Mesothelial cell of epicardium (in vitro differentiated cells): Measurements from ENCODE around the gene B3GNT3. TPM values are rescaled to one million over a fixed set of nuclear protein-coding genes. Genes with fewer than 3 reads are reported as not detected.

Experiments used
- DNase-seq, 2 experiments: peaks; one replicate each; pipeline ENCODE4 v3.0.0; 2021; ENCODE audit warnings: low spot score in 2 of 2; ENCODE audit not compliant: unreplicated experiment in 2 of 2
- H3K27ac Mint-ChIP-seq: 2 replicates; pipeline ENCODE4 v1.8.0; 2021; ENCODE audit warnings: mixed read lengths
- H3K27me3 Mint-ChIP-seq: 2 replicates; pipeline ENCODE4 v1.8.0; 2021; ENCODE audit warnings: low read depth, mixed read lengths
- H3K36me3 Mint-ChIP-seq: 2 replicates; pipeline ENCODE4 v1.8.0; 2021; ENCODE audit warnings: mixed read lengths
- H3K4me1 Mint-ChIP-seq: 2 replicates; pipeline ENCODE4 v1.8.0; 2021; ENCODE audit warnings: mixed read lengths
- H3K4me3 Mint-ChIP-seq: 2 replicates; pipeline ENCODE4 v1.8.0; 2021; ENCODE audit warnings: mild to moderate bottlenecking, moderate library complexity, mixed read lengths
- H3K9me3 Mint-ChIP-seq: 2 replicates; pipeline ENCODE4 v1.8.0; 2021; ENCODE audit warnings: mixed read lengths
- CTCF ChIP-seq: fragments of 200-600 bp; sonication (generic); IDR thresholded peaks from one replicate; pipeline ENCODE4 v1.5.0; 2021; ENCODE audit warnings: antibody characterized with exemption; ENCODE audit not compliant: unreplicated experiment
- total RNA-seq: library from RNA; stranded (reverse); gene quantifications from 3 replicates; pipeline ENCODE4 v1.2.1, GENCODE V29; 2021

Gene B3GNT3
- total RNA-seq, 1 donor from 2014 or later: not detected

GRCh38 chr19:17811681-17812080 is 16.7 kb downstream of the B3GNT3 start:
- no peaks in the 10 kb centered on the region for H3K4me1 Mint-ChIP-seq
- no peaks in the 10 kb centered on the region for H3K9me3 Mint-ChIP-seq
- no peak overlapping the region for H3K27ac Mint-ChIP-seq
- H3K4me3 Mint-ChIP-seq: no peak overlapping the region
- DNase-seq: no peak
- peaks cover 21% of the 10 kb centered on the region for H3K27me3 Mint-ChIP-seq
- H3K36me3 Mint-ChIP-seq: no peaks in the 10 kb centered on the region
- no peak for TF ChIP-seq CTCF

DNA sequence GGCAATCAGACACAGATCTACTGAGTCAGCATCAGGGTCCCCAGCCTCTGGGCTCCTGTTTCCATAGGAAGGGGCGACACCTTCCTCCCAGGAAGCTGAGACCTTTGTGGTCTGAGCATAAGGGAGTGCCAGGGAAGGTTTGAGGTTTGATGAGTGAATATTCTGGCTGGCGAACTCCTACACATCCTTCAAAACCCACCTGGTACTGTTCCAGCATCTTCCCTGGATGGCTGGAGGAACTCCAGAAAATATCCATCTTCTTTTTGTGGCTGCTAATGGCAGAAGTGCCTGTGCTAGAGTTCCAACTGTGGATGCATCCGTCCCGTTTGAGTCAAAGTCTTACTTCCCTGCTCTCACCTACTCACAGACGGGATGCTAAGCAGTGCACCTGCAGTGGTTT is 17.2 kb downstream of the B3GNT3 start:
- H3K9me3 Mint-ChIP-seq: no peaks in the 10 kb centered on the region
- no peak overlapping the region for H3K27ac Mint-ChIP-seq
- peaks cover 21% of the 10 kb centered on the region for H3K27me3 Mint-ChIP-seq
- H3K4me1 Mint-ChIP-seq: no peaks in the 10 kb centered on the region
- H3K36me3 Mint-ChIP-seq: no peaks in the 10 kb centered on the region
- DNase-seq: no peak
- no peak overlapping the region for H3K4me3 Mint-ChIP-seq
- no peak for TF ChIP-seq CTCF

DNA sequence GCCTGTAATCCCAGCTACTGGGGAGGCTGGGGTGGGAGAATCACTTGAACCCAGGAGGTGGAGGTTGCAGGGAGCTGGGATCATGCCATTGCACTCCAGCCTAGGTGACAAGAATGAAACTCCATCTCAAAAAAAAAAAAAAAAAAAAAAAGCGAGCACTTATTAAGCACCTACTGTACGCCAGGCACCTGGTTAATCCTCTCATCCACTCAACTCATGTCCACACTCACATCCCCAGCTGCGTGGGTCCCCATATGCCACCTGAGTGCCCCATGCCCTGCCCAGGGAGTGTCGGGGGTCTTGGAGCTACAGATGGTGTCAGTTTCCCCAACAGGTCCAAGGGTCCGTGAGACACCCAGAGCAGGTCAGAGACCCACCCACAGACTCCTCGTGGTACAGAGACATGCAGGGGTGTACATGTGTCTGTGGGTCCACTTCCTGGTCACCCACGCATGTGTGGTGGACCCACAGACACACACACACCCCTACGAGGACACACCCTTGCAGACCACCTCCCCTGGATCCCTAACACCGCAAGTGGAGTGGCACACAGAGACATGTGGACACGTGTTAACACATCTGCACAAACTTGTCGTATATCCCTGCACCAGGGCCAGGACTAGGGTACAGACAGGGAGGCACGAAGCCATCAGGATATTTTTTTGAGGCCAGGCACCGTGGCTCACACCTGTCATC is 22.9 kb downstream of the B3GNT3 start:
- Mint-ChIP-seq H3K36me3 (no peaks in the 10 kb centered on the region), H3K27me3 (peaks cover under 1% of the 10 kb centered on the region), H3K27ac (no peak overlapping the region), H3K9me3 (no peaks in the 10 kb centered on the region), H3K4me3 (no peak overlapping the region), H3K4me1 (no peaks in the 10 kb centered on the region)
- no peak for DNase-seq
- no peak for TF ChIP-seq CTCF

DNA sequence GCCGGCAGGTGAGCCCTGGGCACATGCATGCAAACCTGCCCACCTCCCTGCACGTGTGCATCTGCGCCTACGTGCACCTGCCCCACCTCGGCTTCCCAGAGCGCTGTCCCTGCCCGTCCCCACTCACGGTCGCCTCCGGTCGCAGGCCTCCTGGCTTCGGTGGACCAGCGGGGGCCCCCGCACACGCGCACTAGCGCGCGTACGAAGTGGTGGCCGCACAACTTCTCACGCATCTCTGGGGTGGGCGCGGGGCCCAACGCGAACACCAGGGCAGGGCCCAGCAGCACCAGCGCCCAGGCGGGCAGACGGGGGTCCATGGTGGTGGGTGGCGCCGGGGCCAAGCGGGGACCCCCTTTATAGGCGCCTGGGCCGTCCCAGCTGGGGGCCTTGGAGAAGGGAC is 26.3 kb downstream of the B3GNT3 start, which contains the start of gene INSL3:
Gene INSL3 (minus strand): TSS at position 330 of the 400 bp plus-strand sequence. CDS start 13 bp downstream, at position 317.
- Mint-ChIP-seq H3K9me3 (no peaks in the 10 kb centered on the region), H3K4me3 (no peak within 1 kb of the TSS), H3K27me3 (peaks cover 9% of the 10 kb centered on the region), H3K36me3 (no peaks in the 10 kb centered on the region), H3K4me1 (no peaks in the 10 kb centered on the region), H3K27ac (no peak within 1 kb of the TSS)
- DNase-seq: no peak
- TF ChIP-seq CTCF: no peak

GRCh38 chr19:17824339-17824738 is 29.4 kb downstream of the B3GNT3 start:
- H3K27ac Mint-ChIP-seq: no peak overlapping the region
- H3K4me1 Mint-ChIP-seq: no peaks in the 10 kb centered on the region
- no peak overlapping the region for H3K4me3 Mint-ChIP-seq
- DNase-seq: no peak
- H3K36me3 Mint-ChIP-seq: no peaks in the 10 kb centered on the region
- no peaks in the 10 kb centered on the region for H3K9me3 Mint-ChIP-seq
- no peak for TF ChIP-seq CTCF
- H3K27me3 Mint-ChIP-seq: peaks cover 10% of the 10 kb centered on the region
